ENCODE data around the gene MYT1.

The MYT1 gene

DNA sequence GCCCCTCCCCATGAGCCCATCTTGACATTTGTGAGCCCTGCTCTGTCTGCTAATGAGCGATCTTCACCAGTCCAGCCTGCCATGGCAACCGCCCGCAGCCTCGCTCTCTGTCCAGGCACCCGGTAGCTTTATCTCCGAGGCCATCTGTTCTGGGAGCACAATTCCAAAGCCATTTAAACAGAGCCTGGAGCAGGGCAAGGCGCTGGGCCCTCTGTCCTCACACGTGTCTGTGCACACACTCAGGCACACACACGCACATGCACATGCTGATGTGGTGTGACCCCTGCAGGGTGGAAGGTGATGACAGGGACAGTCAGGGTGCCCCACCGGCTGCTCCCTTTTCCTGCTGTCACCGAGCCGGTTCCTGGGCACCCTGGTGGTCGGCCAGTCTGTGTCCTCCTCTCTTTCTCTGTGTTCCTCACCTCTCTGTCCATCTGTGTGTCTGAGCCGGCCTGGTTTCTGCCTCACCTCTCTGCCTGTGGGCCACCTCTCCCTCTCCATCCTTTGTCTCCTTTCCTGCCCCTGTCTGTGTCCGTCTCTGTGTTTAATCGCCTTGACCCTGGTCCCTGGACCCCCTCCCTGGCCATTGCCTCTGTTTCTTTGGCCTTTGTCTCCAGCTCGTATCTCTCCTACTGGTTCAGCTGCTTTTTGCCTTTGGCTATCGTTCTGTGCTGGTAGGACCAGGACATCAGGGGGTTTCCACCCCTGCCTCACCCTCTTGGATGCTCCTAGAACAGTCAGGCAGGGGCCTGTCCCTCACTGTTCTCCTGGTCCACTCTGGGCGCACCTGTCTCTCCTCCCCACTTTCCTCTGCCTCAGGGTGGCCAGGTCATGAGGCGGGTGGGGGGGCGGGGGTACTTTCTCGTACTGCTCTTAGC, 8.8 kb upstream of the MYT1 start:
- DNase-seq, result no peak

DNA sequence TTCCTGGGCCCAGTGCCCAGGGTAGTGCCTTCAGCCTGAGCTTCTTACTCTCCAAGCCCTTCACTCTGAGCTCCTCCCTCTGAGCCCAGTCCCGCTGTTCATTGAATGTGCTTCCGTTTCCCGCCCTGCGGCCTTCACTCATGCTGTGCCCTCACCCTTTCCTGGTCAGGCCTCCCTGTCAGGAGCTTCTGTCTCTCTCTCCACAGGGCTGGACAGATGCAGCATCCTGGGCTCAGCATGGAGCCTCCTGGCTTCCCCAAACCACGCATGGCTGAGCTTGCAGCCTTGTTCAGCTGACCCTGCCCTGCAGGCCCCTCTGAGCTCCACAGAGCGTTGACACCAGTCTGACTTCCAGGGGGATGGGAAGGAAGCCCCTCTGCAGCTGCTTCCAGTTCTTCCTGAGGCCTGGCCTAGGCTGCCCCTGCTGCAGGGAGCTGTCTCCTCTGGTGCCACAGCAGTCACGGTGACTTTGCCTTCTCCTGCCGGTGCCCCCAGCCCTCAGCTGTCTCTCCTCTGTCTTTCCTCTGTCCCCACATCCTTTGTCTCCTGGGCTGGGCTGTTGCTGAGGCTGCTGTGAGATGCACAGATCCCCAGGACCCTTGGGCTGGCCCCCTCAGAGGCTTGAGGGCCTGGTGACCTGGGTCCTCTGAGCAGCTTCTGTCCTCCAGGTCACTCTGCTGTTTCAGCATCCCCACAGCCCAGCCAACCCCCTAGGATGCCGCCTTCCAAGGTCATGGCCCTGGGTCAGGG, 7.9 kb upstream of the MYT1 start:
- DNase-seq, result no peak

DNA sequence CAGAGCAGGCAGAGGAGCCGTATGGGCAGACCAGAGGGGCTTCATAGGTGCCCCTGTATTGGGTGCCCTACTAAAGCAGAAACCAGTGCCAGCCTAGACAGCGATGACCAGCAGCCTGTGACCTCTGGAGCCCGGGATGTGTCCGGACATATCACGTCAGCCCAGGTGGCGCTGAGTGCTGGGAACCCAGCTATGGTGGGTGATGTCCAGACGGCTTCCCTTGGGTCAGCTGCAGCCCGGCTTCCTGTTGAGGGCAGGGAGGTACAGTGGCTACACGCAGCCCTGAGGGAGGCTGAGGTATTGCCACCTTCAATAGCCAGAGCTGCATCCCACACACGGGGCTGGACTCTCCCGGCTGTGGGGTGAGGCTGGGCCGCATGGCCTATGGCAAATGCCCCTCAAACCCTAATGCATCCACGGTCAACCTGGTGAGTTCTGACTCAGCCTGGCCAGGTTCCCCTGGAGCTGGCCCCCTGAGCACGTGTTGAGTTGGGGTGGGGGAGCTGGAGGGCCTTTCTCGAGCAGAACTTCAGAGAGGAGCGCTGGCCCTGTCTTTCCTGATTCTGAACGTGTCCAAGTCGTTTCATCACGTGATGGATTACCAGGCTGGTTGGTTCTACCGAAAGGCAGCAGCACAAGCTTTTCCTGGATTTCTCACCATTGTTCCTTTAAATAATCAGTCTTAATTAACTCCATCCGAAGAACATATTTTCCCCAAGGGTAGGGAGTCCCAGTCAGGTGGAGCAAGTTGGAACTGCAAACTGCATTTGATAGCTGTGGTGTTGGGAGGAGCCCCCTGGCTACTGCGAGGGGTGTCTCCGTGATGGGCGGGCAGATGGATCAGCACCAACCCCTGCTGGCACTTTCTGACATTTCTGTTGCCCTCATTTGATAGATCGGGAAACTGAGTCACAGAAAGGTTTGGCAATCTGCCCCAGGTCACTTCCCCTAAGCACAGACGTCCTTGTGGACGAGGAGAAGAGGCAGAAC, 7.1 kb upstream of the MYT1 start:
- no peak for DNase-seq

DNA sequence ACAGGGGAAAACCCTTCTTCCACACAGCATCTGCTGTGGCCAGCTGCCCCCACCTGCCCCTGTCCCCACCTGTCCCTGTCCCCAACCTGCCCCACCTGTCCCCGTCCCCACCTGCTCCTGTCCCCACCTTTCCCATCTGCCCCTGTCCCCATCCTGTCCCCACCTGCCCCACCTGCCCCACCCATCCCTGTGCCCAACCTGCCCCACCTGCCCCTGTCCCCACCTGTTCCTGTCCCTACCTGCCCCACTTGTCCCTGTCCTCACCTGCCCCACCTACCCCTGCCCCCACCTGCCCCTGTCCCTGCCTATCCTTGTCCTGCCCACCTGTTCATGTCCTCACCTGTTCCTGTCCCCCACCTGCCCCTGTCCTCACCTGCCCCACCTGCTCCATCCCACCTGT, 6.4 kb upstream of the MYT1 start:
- DNase-seq, result no peak

DNA sequence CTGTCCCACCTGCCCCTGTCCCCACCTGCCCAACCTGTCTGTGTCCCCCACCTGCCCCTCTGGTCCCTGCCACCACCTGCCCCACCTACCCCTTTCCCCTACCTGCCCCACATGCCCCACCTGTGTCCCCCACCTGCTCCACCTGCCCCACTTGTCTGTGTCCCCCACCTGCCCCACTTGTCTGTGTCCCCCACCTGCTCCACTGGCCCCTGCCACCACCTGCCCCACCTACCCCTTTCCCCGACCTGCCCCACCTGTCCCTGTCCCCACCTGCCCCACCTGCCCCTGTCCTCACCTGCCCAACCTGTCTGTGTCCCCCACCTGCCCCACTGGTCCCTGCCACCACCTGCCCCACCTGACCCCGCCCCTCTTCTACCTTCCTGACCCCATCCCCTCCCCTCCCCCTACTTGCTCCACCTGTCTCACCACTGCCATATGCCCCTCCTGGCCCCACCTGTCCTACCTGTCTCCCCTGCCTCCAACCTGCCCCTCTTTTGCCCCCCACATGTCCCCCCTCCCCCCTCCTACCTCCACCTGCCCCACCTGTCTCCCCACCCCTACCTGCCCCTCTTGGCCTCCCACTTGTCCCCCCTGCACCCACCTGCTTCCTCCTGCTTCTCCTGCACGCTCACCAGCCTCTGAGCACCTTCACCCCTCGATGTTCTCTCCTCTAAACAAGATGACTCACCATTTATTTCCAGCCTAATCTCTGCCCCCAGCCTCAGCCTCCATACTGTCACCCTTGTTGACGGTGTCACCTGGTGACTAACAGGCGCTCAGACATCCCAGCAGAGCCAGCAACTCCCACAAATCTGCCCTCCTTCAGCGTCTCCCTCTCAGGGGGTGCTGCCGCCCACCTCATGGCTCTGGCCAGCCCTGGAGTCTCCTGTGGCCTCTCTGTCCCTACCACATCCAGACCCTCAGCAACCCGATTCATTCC, 5.6 kb upstream of the MYT1 start:
- DNase-seq, result no peak

DNA sequence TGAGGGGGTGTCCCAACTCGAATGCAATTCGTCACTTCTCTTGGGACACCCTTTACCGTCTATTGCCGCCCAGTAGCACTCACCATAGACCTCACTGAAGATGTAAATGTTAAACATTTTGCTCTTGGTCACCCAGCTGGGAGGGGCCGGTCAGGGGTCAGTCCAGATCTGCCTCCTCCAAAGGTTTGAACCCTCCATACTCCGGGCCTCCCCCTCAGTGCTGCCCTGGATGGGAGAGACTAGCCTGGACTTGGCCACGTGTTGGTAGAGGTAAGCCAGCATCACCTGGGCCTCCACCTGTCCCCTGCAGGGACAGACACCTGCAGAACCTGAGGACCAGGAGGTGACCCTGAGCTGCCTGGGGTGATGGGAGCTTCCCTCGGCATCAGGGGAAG, 5.0 kb upstream of the MYT1 start:
- DNase-seq, result no peak

DNA sequence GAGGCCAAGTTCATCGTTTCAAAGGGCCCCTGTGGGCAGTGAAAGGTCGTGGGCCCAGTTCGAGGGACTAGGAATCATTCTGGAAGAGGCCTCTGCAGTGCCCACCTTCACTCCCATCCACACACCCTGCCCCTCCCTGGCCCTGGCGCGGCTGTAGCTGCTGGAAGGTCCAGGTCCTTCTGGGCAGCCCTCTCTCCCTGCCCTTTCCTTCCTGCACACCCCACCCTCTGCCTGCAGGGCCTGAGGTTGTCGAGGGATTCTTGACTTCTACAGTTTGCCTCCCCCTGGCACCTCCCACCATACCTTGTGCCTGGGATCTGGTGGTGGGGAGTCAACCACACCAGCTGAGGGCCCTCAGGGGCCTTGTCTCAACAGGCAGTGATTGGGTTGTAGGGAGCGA, 4.5 kb upstream of the MYT1 start:
- DNase-seq, result no peak

DNA sequence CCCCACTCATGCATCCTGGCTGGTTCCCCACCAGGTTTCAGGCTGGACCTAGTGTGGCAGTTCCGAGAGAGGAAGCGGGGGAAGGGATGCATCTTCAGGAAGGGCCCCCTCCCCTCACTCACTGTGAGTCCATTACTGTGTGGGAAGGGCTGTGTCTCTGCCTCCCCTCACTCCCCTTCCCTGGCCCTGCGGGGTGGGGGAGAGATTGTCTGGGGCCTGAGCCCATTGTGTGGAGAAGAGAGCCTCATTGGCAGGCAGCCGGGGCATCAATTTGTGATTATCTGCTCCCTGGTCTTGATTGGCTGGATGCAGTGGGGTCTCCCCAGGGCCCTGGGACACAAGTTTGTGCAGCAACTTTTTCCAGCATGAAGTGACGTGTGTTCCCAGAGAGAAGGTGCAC, 4.1 kb upstream of the MYT1 start:
- DNase-seq, result no peak

DNA sequence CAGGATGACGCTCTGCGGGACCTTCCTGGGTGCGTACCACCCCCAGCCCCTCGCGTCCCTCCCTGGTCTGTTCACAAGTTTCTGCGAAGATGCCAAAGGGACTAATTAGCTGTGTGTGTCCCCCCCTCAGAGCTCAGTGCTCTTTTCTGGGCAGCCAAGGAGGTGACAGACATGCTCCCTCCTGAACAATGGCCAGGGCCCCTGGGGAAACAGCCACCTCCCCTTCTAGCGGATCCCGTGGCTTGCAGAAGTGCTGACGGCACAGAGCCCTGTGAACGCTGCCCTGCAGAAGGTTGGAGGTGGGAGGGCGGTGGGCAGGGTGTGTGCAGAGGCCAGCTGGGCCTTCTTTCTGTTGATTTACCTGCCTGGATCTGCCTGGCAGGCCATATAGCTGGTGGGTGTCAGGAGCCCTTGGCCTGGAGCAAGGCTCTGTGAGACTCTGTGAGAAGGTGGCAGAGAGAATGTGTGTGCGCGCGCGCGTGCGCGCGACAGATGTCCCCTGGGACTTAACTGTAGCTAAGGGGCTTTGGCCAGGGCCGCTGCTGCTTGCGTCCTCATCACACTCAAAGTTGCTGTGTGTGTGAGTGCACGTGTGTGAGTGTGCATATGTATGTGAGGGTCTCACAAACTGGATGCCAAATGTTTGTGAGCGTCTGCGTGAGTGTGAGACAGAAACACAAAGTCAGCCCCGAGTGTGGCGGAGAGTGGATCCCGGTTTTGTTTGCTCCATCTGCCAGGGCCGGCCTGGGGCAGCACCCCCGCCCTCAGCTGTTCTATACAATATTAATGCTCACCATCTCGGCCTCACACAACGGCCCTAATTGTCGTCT, 3.5 kb upstream of the MYT1 start:
- DNase-seq, result no peak

DNA sequence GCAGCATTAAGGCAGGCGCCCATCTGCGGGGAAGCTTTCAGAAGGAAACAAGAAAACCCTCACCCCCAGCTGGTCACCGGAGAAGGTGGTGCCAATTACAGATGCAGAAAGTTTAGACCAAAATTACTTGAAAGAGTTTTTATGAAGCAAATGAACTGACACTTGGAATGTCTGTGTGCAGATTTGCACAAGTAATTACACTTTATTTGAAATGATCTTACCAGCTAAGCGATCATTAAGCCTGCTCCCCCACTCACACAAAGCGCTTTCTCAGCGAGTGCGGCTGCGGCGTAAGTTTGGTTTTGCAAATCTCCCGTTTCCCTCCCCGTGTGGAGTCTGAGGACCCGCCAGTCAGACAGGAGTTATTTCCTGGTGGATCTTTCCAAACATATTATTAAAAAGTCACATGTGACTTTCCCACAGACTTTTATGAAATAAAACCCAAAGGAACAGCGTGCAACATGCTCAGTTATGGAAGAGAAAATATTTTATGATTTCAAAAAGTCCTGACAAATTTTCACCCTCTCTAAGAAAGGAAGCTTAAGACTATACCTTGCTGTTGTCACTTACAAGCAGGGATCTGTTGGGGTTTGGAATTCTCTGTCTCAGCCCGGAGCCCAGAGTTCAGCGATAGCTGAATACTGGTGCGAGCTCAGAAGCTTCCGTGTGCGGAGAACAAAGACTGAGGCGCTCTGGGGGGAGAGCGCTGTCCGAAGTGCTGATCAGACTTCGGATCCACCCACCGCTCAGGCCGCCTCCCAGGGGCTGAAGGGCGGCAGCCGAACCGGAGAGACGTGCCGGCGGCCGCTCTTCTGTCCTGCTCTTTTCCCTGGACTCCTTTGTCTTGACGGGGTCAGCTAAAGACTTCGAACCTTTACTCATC, 2.7 kb upstream of the MYT1 start:
- peak; percentile 8 for DNase-seq

DNA sequence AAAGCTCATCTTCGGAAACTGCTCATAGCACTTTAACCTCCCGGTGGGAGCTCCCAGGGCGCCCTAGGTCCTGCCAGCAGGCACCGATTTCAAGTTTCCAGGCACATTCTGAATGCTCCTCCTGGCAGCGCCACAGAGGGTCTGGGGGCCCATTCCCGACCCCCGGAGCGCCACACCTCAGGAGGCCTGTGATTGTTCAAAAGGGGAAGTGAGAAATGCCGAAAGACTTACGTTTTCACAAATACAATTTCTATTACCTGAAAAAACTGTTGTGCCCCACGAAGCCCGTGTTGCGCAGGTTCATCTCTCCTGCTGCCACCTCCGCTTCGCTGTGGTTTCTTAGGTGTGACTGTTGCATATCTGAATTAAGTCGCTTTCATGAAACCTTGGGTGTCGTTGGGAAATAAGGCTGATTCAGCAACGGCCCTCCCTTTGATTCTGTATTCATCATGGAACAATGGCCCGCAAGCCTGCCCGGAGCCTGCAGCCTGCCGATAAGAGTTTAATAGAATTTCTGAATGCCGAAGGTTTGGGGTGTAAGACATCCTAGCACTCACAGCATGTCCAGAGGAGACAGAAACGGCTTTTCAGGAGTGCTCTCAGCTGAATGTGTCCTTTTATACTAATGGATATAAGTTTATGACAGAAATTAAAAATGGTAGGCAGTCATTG, 1.9 kb upstream of the MYT1 start:
- no peak for DNase-seq

DNA sequence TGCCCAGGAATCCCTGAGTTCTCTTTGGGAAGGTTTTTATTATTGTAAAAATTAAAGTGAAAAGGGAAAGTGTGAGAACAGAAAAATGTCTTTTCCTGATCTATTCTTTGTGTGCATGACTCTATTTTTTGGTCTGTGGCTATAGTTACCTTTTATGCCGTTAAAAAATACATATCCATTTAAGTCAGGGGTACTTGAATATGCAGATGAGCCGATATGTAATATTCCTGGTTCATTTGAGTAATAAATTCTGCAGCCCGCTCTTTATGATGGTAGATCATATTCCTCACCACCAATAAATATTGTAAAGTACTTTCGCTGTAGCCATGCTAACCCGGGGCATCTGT, 503 bp upstream of the MYT1 start:
- DNase-seq, result no peak

DNA sequence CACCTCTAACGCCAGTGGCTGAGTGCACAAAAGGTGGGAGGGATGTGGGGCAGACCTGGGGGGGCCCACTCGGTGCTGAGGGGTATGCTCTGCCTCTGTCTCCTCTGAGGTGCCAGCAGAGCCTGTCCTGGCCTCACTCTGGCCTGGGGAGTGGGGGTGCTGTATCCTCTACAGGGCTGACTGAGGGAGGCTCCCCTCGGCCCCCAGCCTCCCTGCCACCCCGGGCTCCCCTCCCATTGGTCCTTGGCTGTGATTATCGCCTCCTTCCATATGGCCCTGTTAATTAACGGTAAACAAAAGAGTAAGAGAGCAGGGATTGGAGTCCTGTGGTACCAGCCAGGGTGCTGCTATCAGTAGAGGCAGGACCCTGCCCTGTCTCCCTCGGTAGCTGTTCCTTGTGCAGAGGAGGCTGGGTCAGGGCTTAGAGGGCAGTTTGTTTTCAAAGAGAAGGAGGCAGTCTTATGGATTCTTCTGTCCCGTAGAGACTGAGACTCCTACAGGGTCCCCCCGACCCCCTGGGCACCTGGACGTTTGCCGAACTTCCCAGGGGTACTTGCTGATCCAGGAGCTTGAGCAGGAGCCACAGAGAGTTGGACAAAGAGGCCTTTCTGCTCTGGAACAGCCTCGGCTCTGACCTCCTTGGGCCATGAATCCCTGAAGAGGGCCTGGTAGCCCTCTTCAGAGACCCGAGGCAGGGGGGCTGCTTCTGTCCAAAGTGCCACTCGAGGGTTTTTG, 1.8 kb downstream of the MYT1 start:
- no peak for DNase-seq

DNA sequence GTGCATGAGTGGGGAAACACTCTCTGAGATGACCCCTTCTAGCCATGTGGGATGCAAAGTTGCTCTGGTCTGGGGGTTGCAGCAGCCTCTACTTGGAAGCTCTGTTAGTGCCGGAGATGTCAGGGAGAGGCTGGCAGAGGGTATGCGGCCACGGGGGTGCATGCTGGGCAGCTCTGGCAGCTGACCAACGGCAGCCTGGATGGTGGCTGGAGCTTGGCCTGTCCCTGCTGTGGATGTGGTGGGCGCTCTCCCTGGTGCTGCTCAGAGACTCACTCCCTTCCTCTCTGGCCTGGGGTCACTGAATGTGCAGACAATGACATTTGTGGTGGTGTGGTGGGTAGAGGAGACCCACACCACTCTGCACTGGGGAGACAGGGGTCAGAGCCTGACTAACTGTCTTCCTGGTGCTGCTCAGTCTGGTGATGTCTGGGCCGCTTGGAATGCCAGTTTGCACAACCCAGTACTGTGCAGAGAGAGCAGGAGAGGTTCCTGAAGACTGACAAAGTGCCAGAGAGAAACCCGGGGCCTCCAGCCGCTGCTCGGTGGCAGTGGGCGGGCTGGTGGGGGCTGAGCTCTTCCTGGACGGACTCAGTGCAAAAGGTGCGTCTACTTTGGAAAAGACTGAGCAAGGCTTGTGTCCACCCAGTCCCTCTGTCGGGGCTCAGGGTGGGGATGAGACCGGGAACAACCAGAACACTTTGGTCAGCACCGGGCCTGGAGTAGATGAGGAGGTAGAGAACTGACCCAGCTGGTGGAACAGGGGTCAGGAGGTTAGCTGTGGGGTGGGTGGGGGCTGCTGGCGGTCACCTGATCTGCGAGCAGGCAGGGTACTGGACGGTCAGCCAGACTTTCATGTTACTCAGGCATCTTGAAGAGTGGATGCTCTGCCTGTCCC, 2.7 kb downstream of the MYT1 start:
- DNase-seq, result no peak

DNA sequence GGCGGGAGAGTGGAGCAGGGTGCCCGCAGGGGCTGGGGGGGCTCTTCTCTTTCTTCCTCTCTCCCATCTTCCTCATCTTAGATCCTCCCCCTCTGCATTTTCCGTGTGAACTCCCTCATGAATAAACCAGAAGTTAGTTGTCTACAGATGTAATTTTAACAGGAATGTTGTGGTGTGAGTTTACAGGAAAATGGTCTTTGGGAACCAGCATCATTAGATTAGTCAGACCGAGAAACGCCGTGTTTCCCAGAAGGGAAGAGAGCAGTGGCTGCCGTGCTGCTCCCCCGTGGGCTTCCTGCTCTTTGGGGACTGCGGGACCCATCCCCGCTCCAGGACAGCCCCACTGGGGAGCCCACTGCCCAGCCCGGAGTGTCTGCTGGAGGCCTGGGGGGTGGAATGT, 3.4 kb downstream of the MYT1 start:
- DNase-seq, result no peak

DNA sequence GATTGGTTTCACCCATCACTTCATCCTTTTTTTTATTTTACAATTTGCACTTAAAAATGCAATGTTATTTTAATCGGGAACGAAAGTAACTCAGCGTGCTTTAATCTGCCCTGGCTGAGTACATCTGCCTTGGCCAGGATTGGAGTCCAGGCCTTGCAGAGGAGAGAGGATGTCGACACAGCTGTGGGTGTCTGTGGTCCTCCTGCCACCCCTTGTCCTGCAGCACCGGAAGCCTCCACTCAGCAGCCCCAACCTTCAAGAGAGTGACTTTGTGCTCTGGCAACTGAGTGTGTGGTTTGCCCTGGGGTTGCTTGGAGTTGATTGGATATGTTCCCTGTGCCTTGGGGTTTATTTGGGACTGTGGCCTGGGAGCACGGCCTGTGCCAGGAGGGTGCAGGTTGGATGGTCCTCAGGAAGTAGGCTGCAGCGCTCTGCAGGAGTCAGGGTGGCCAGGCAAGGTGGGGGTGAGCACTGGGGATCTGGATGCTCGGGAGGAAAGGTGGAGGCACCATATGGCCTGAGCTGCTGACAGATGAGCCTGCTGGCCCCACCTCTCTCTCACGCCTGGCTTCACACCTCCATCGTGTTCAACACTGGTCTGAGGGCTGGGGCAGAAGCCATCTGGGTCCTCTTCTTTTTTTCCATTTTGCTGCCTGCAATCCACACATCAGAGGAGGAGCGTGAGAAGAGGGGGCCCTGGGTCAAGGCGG, 4.3 kb downstream of the MYT1 start:
- no peak for DNase-seq

DNA sequence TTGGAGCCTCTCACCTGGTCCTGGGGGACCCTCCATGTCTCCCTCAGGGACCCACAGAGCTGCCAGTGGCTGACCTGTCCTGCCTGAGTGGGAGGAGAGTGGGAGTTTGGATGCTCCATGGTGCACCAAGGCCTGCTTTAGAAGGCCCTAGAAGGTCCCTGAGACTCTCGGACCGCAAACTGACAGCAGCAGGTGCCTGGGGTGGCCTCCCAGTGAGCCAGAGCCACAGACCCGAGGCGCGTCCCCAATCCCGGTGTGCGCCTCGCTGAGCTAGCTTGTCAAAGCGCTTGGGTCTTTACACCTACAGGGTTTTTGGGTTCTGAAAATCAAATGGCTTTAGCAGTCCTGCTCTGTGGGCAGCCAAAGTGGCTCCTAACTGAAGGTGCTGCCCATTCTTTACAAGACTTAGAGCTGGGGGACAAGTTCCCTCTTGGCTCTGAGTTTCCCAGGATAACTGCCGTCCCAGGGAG, 4.9 kb downstream of the MYT1 start:
- no peak for DNase-seq
